H1 (cell line): ENCODE data around the gene CARD11. TPM values are rescaled to one million over a fixed set of nuclear protein-coding genes. Genes with fewer than 3 reads are reported as not detected.

Experiments
- CTCF ChIA-PET: fragments of 300-600 bp; sonication (Branson Sonifier 250); formaldehyde crosslinking; loops from one replicate; lab custom pipeline; 2021; ENCODE audit not compliant: partially characterized antibody; lab: Charles Lee
- POLR2A ChIA-PET: fragments of 300-600 bp; sonication (Branson Sonifier 250); formaldehyde crosslinking; loops from one replicate; lab custom pipeline; 2021; ENCODE audit warnings: inconsistent platforms; ENCODE audit not compliant: partially characterized antibody; lab: Charles Lee
- DNase-seq, 2 experiments: peaks; one replicate each; pipeline versions ENCODE4 v3.0.0 to v3.0.0-alpha.2; 2010 to 2022; ENCODE audit warnings: low spot score in 2 of 2, low read depth in 1 of 2, mixed read lengths in 1 of 2
- FAIRE-seq: peaks from 2 replicates; lab custom pipeline; 2011; peaks lifted over from hg19 to GRCh38; lab: Jason Lieb, UNC
- H2AFZ ChIP-seq: 2 replicates; pipeline ENCODE4 v1.8.1; 2012; ENCODE audit warnings: low read length, inconsistent platforms
- H2AK5ac ChIP-seq: 2 replicates; pipeline ENCODE4 v1.6.1; 2013; ENCODE audit warnings: low read depth, low read length
- H2BK120ac ChIP-seq: replicated peaks from 2 replicates; pipeline ENCODE3; 2013; ENCODE audit warnings: low read depth, low read length, inconsistent platforms
- H2BK12ac ChIP-seq: 2 replicates; pipeline ENCODE4 v1.6.1; 2013; ENCODE audit warnings: low read depth, low read length
- H2BK15ac ChIP-seq: 2 replicates; pipeline ENCODE4 v1.6.1; 2013; ENCODE audit warnings: low read length
- H2BK20ac ChIP-seq: 2 replicates; pipeline ENCODE4 v1.6.1; 2013; ENCODE audit warnings: low read length
- H2BK5ac ChIP-seq: 2 replicates; pipeline ENCODE4 v1.6.1; 2013; ENCODE audit warnings: low read depth, low read length
- H3K14ac ChIP-seq: 2 replicates; pipeline ENCODE4 v1.6.1; 2013; ENCODE audit warnings: inconsistent platforms; ENCODE audit not compliant: insufficient read length
- H3K18ac ChIP-seq: 2 replicates; pipeline ENCODE4 v1.6.1; 2013; ENCODE audit warnings: low read length; ENCODE audit errors: extremely low read depth
- H3K23ac ChIP-seq: 2 replicates; pipeline ENCODE4 v1.6.1; 2013; ENCODE audit warnings: inconsistent platforms; ENCODE audit not compliant: insufficient read length
- H3K23me2 ChIP-seq: 2 replicates; pipeline ENCODE4 v1.6.1; 2013; ENCODE audit warnings: low read depth, low read length
- H3K27ac ChIP-seq: 2 replicates; pipeline ENCODE4 v1.6.1; 2011; ENCODE audit warnings: low read depth, low read length, inconsistent platforms
- H3K27me3 ChIP-seq, 4 experiments: replicated peaks in 1 of 4; 1 replicate in 1 of 4; 2 replicates in 3 of 4; pipeline versions ENCODE4 v1.6.1 to v1.8.1; 2011 to 2013; ENCODE audit warnings: low read length in 3 of 4, mild to moderate bottlenecking in 3 of 4, inconsistent platforms in 2 of 4, mixed read lengths in 2 of 4, moderate library complexity in 1 of 4; ENCODE audit not compliant: control insufficient read depth in 3 of 4, insufficient read depth in 3 of 4; ENCODE audit errors: extremely low read depth in 1 of 4
- H3K36me3 ChIP-seq, 4 experiments: 2 replicates each; pipeline versions ENCODE4 v1.6.1 to v1.8.1; 2011 to 2013; ENCODE audit warnings: mild to moderate bottlenecking in 4 of 4, low read length in 3 of 4, moderate library complexity in 2 of 4, control low read depth in 1 of 4, inconsistent platforms in 1 of 4; ENCODE audit not compliant: insufficient read depth in 4 of 4, control insufficient read depth in 2 of 4
- H3K4ac ChIP-seq: replicated peaks from 2 replicates; pipeline ENCODE3; 2013; ENCODE audit warnings: low read length, low read depth, mixed read lengths, inconsistent platforms; ENCODE audit not compliant: insufficient read length
- H3K4me1 ChIP-seq, 4 experiments: replicated peaks in 1 of 4; 1 replicate in 1 of 4; 2 replicates in 3 of 4; pipeline versions ENCODE4 v1.6.1 to v1.8.1; 2011 to 2013; ENCODE audit warnings: low read length in 3 of 4, inconsistent platforms in 2 of 4, mixed read lengths in 1 of 4; ENCODE audit not compliant: insufficient read depth in 4 of 4, control insufficient read depth in 3 of 4
- H3K4me2 ChIP-seq, 2 experiments: 2 replicates each; pipeline versions ENCODE4 v1.6.1 to v1.8.1; 2011 to 2013; ENCODE audit warnings: low read depth in 2 of 2, low read length in 2 of 2, control low read depth in 1 of 2, inconsistent platforms in 1 of 2, mild to moderate bottlenecking in 1 of 2; ENCODE audit not compliant: insufficient read depth in 1 of 2
- H3K4me3 ChIP-seq, 4 experiments: fragments of 200-600, 300-600 bp in 1 of 4; sonication (generic), shearing (Covaris generic), sonication (Bioruptor Twin) in 1 of 4; 2 replicates each; pipeline versions ENCODE4 v1.5.1 to v1.8.1; 2011 to 2016; ENCODE audit warnings: low read length in 4 of 4, low read depth in 3 of 4, control low read depth in 2 of 4, inconsistent platforms in 2 of 4, mild to moderate bottlenecking in 2 of 4, mixed read lengths in 1 of 4, moderate library complexity in 1 of 4; ENCODE audit not compliant: insufficient read depth in 2 of 4; ENCODE audit errors: extremely low read depth in 1 of 4
- H3K56ac ChIP-seq: replicated peaks from 2 replicates; pipeline ENCODE3; 2013; ENCODE audit warnings: low read depth, mild to moderate bottlenecking, mixed read lengths, low read length, inconsistent platforms; ENCODE audit not compliant: insufficient read length
- H3K79me1 ChIP-seq: 2 replicates; pipeline ENCODE4 v1.6.1; 2013; ENCODE audit warnings: low read depth, low read length, control low read depth
- H3K79me2 ChIP-seq, 2 experiments: 2 replicates each; pipeline versions ENCODE4 v1.6.1 to v1.8.1; 2012 to 2013; ENCODE audit warnings: low read length in 2 of 2, mild to moderate bottlenecking in 2 of 2, inconsistent platforms in 1 of 2; ENCODE audit not compliant: insufficient read depth in 2 of 2, control insufficient read depth in 1 of 2
- H3K9ac ChIP-seq, 4 experiments: replicated peaks in 1 of 4; 1 replicate in 1 of 4; 2 replicates in 3 of 4; pipeline versions ENCODE4 v1.6.1 to v1.8.1; 2011 to 2013; ENCODE audit warnings: low read depth in 3 of 4, low read length in 3 of 4, control low read depth in 2 of 4, mild to moderate bottlenecking in 2 of 4, moderate library complexity in 2 of 4, inconsistent platforms in 1 of 4; ENCODE audit errors: extremely low read depth in 1 of 4
- H3K9me3 ChIP-seq, 2 experiments: 2 replicates each; pipeline versions ENCODE4 v1.6.1 to v1.8.1; 2012 to 2013; ENCODE audit warnings: mild to moderate bottlenecking in 2 of 2, moderate library complexity in 2 of 2, control low read depth in 1 of 2, inconsistent platforms in 1 of 2, low read depth in 1 of 2, low read length in 1 of 2, mixed read lengths in 1 of 2; ENCODE audit not compliant: insufficient read depth in 2 of 2
- H4K20me1 ChIP-seq, 2 experiments: replicated peaks in 1 of 2; 2 replicates each; pipeline versions ENCODE3 to v1.8.1; 2011 to 2013; ENCODE audit warnings: inconsistent platforms in 2 of 2, low read length in 2 of 2, mild to moderate bottlenecking in 1 of 2; ENCODE audit not compliant: insufficient read depth in 2 of 2, control insufficient read depth in 1 of 2
- H4K5ac ChIP-seq: 2 replicates; pipeline ENCODE4 v1.6.1; 2013; ENCODE audit warnings: low read length, low read depth, mixed read lengths, inconsistent platforms; ENCODE audit not compliant: insufficient read length
- H4K8ac ChIP-seq: 2 replicates; pipeline ENCODE4 v1.8.0; 2013; ENCODE audit warnings: mild to moderate bottlenecking, moderate library complexity, low read length, inconsistent platforms; ENCODE audit not compliant: insufficient read depth; ENCODE audit errors: extremely low read depth
- H4K91ac ChIP-seq: replicated peaks from 2 replicates; pipeline ENCODE3; 2013; ENCODE audit warnings: low read length, mixed read lengths, inconsistent platforms; ENCODE audit not compliant: insufficient read length
- RAD21 ChIP-seq, 2 experiments: IDR thresholded peaks in 1 of 2; conservative IDR thresholded peaks in 1 of 2; 2 replicates each; pipeline ENCODE4 v1.6.1; 2011; ENCODE audit warnings: low read depth in 2 of 2, low read length in 2 of 2, improper control_type of control experiment in 1 of 2, inconsistent platforms in 1 of 2, mild to moderate bottlenecking in 1 of 2, moderate library complexity in 1 of 2
- RBBP5 ChIP-seq: IDR thresholded peaks from 2 replicates; pipeline ENCODE4 v1.7.1; 2012; ENCODE audit warnings: low read depth, mild to moderate bottlenecking, inconsistent platforms, low read length, moderate library complexity, borderline replicate concordance
- WGBS, 2 experiments: shearing (Covaris generic) in 1 of 2; methylation state at CpG; one replicate each; pipeline versions ENCODE4 v1.1.6 to v1.1.7; 2013 to 2015; ENCODE audit warnings: low lambda C conversion rate in 2 of 2, mixed read lengths in 2 of 2, inconsistent platforms in 1 of 2, low coverage in 1 of 2, missing lambda C conversion rate in 1 of 2; ENCODE audit not compliant: insufficient replicate concordance in 2 of 2, insufficient coverage in 1 of 2, insufficient read length in 1 of 2; ENCODE audit errors: extremely low coverage in 1 of 2, missing lambda C conversion rate in 1 of 2; 5-methylcytosine and 5-hydroxymethylcytosine counted together
- polyA plus RNA-seq, 7 experiments: library from polyadenylated mRNA; depleted of rRNA in 3 of 7; stranded (reverse) in 5 of 7; unstranded in 2 of 7; fragments of >200 nt in 5 of 7; fragments of 200-250 nt in 2 of 7; gene quantifications; 1 replicate in 5 of 7; 2 replicates in 1 of 7; 4 replicates in 1 of 7; pipeline versions ENCODE4 v1.2.1 to v1.2.3, GENCODE V29; 2011 to 2013; ENCODE audit warnings: missing spikeins in 2 of 7, mixed read lengths in 2 of 7
- total RNA-seq: library from RNA; stranded (reverse); fragmentation: NEBNext Ultra II Directional; extraction: Animal tissue kit (Norgen Biotek cat#: 25700); gene quantifications from 2 replicates; pipeline ENCODE4 v1.2.1, GENCODE V29; 2021

CARD11 gene
- total and polyA plus RNA-seq, 2 of the 8 experiments (the other 6 are each of a cell fraction or from before 2014, with no cell fraction given), result 12.6 to 29.8 TPM

DNA sequence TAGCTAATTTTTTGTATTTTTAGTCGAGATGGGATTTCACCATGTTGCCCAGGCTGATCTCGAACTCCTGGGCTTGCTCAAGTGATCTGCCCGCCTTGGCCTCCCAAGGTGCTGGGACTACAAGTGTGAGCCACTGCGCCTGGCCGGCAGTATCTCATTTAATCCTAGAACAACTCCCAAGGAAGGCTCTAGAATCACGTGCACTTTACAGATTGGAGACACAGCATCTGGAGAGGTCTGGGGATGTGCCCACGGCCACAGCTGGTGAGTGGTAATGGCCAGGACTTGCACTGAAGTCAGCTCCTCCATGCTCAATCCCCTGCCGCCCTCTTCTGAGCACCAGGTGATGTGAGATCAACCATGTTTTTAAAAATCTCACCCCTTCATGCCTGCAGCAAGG lies 43.1 kb downstream of the CARD11 start:
- Histone ChIP-seq H3K23me2 (no peaks in the 10 kb centered on the region), H3K14ac (no peak overlapping the region), H2AK5ac (no peak overlapping the region), H4K91ac (no peak overlapping the region), H3K56ac (no peak overlapping the region), H4K20me1 (no peaks in the 10 kb centered on the region), H4K8ac (no peak overlapping the region), H4K5ac (no peak overlapping the region), H2BK5ac (no peak overlapping the region), H3K9me3 (no peaks in the 10 kb centered on the region), H2AFZ (no peak overlapping the region), H2BK15ac (no peak overlapping the region), H3K18ac (no peak overlapping the region), H2BK12ac (no peak overlapping the region), H3K79me2 (no peaks in the 10 kb centered on the region), H3K27ac (no peak overlapping the region), H3K79me1 (no peaks in the 10 kb centered on the region), H3K4me3 (no peak overlapping the region), H3K23ac (no peak overlapping the region), H3K36me3 (no peaks in the 10 kb centered on the region), H2BK20ac (no peak overlapping the region), H3K4ac (no peak overlapping the region), H3K4me1 (no peaks in the 10 kb centered on the region)
- DNase-seq (no peak), FAIRE-seq (no peak)
- POLR2A ChIA-PET, result interaction anchor here (1.6 kb wide), 1 partner anchor 127 kb away, joined by 3 read pairs; no protein-coding TSS in a partner anchor
- 87% methylated on average over 8 of the region's 8 CpGs; no CpG with 5 or more reads in 1 of the 2 experiments for WGBS, 2 experiments
- CTCF ChIA-PET, result interaction anchor here (0.6 to 2.3 kb wide), 4 partner anchors 35 to 154 kb away, joined by 3 to 6 read pairs (median 5); no protein-coding TSS in a partner anchor
- TF ChIP-seq RAD21 (IDR thresholded peaks at IDR 0.05 in 1 of 2, conservative IDR thresholded peaks at IDR 0.05 in 1 of 2; ENCODE audit: low read depth in 2 of 2, low read length in 2 of 2), result peak; percentile 22 to 29; a peak in 3 of 4 replicates
- TF ChIP-seq RBBP5, result no peak
- TF ChIP-seq, all 59 proteins: peak for 1
- Histone ChIP-seq H3K4me2 (no peak overlapping the region), H3K27me3 (no peaks in the 10 kb centered on the region), H3K9ac (no peak overlapping the region), H2BK120ac (no peak overlapping the region)
